ENCODE data around the gene STAT5B. TPM values are rescaled to one million over a fixed set of nuclear protein-coding genes. Genes with fewer than 3 reads are reported as not detected.

The STAT5B gene
- total and polyA plus RNA-seq, 2 of the 13 experiments (the other 11 are each of a cell fraction or from before 2014, with no cell fraction given): 21.0 to 42.8 TPM

- BruUV-seq (replicated peaks): no TSS peak
Observed at GRCh38 chr17:42197564-42198156, 78.5 kb downstream of the STAT5B start.

More at GRCh38 chr17:42197564-42198156, 78.5 kb downstream of the STAT5B start:
- POLR2A ChIA-PET: no interaction called here
- Histone ChIP-seq H3K9me3 (ENCODE audit: low read length) (no peaks in the 10 kb centered on the region), H3K27me3 (ENCODE audit: control insufficient read depth in 1 of 2, insufficient read depth in 2 of 2, low read length in 2 of 2) (no peaks in the 10 kb centered on the region; a peak in 1 of 5 replicates), H3K4me3 (replicated peaks in 1 of 3; ENCODE audit: insufficient read depth in 1 of 3, low read depth in 2 of 3, low read length in 3 of 3) (no peak overlapping the region), H3K79me2 (ENCODE audit: insufficient read depth, low read length) (no peaks in the 10 kb centered on the region), H3K4me2 (ENCODE audit: low read depth, low read length) (no peak overlapping the region), H3K36me3 (replicated peaks in 1 of 2; ENCODE audit: control insufficient read depth in 1 of 2, insufficient read depth in 2 of 2, low read length in 2 of 2) (peaks cover 0 to 11% of the 10 kb centered on the region in 2 experiments; a peak in 4 of 5 replicates), H3K27ac (ENCODE audit: extremely low read length, insufficient read depth, low read length) (no peak overlapping the region), H3K9ac (ENCODE audit: insufficient read depth, low read depth, low read length) (no peak overlapping the region), H4K20me1 (ENCODE audit: insufficient read depth, low read length) (no peaks in the 10 kb centered on the region), H2AFZ (ENCODE audit: low read length) (no peak overlapping the region), H3K4me1 (ENCODE audit: insufficient read depth, low read length) (peaks cover 34% of the 10 kb centered on the region)
- in situ Hi-C loops (cut with HindIII; ENCODE audit: extremely low pct_ligation_motif_present, low pct_unique_long_range_greater_than_20kb): no loop called here
- CTCF ChIA-PET (ENCODE audit: low intra/inter-chr PET ratio, low total read pairs): no interaction called here
- FAIRE-seq (no peak), ATAC-seq (no peak), DNase-seq (ENCODE audit: low spot score) (no peak)
- WGBS (ENCODE audit: low lambda C conversion rate): 92% methylated on average over 8 of the region's 8 CpGs
- intact Hi-C loops (cut with micrococcal nuclease; ENCODE audit: unreplicated experiment): no loop called here
- TF ChIP-seq, protein P1, sequence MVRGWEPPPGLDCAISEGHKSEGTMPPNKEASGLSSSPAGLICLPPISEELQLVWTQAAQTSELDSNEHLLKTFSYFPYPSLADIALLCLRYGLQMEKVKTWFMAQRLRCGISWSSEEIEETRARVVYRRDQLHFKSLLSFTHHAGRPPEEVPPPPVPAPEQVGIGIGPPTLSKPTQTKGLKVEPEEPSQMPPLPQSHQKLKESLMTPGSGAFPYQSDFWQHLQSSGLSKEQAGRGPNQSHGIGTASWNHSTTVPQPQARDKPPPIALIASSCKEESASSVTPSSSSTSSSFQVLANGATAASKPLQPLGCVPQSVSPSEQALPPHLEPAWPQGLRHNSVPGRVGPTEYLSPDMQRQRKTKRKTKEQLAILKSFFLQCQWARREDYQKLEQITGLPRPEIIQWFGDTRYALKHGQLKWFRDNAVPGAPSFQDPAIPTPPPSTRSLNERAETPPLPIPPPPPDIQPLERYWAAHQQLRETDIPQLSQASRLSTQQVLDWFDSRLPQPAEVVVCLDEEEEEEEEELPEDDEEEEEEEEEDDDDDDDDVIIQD (CRISPR knock-in tag; IDR thresholded peaks at IDR 0.05; ENCODE audit: low read depth): no peak
- TF ChIP-seq, protein P2, sequence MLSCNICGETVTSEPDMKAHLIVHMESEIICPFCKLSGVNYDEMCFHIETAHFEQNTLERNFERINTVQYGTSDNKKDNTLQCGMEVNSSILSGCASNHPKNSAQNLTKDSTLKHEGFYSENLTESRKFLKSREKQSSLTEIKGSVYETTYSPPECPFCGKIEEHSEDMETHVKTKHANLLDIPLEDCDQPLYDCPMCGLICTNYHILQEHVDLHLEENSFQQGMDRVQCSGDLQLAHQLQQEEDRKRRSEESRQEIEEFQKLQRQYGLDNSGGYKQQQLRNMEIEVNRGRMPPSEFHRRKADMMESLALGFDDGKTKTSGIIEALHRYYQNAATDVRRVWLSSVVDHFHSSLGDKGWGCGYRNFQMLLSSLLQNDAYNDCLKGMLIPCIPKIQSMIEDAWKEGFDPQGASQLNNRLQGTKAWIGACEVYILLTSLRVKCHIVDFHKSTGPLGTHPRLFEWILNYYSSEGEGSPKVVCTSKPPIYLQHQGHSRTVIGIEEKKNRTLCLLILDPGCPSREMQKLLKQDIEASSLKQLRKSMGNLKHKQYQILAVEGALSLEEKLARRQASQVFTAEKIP (CRISPR knock-in tag; IDR thresholded peaks at IDR 0.05; ENCODE audit: borderline replicate concordance): no peak
- TF ChIP-seq, protein P3, sequence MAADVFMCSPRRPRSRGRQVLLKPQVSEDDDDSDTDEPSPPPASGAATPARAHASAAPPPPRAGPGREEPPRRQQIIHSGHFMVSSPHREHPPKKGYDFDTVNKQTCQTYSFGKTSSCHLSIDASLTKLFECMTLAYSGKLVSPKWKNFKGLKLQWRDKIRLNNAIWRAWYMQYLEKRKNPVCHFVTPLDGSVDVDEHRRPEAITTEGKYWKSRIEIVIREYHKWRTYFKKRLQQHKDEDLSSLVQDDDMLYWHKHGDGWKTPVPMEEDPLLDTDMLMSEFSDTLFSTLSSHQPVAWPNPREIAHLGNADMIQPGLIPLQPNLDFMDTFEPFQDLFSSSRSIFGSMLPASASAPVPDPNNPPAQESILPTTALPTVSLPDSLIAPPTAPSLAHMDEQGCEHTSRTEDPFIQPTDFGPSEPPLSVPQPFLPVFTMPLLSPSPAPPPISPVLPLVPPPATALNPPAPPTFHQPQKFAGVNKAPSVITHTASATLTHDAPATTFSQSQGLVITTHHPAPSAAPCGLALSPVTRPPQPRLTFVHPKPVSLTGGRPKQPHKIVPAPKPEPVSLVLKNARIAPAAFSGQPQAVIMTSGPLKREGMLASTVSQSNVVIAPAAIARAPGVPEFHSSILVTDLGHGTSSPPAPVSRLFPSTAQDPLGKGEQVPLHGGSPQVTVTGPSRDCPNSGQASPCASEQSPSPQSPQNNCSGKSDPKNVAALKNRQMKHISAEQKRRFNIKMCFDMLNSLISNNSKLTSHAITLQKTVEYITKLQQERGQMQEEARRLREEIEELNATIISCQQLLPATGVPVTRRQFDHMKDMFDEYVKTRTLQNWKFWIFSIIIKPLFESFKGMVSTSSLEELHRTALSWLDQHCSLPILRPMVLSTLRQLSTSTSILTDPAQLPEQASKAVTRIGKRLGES (CRISPR knock-in tag; IDR thresholded peaks at IDR 0.05; ENCODE audit: borderline replicate concordance): no peak
- TF ChIP-seq ZBTB34 (CRISPR knock-in tag; IDR thresholded peaks at IDR 0.05): no peak
